NCI-H2029 (cell line): ENCODE results near the gene OR6B3.
A peak's percentile ranks its signal among the peaks of the same experiment; 100 is the strongest.

ENCODE experiments used
- DNase-seq: peaks from one replicate; lab custom pipeline; 2025; lab: John Stamatoyannopoulos, UW

OR6B3 gene

GRCh38 chr2:240043279-240043989 is 9.9 kb downstream of the OR6B3 start:
- DNase-seq: no peak

- no peak for DNase-seq
Measured at GRCh38 chr2:240042740-240043139, 10.6 kb downstream of the OR6B3 start.

- no peak for DNase-seq
Measured at GRCh38 chr2:240041363-240041762, 12.0 kb downstream of the OR6B3 start.

- DNase-seq: no peak
Measured at GRCh38 chr2:240037358-240037757, 16.0 kb downstream of the OR6B3 start.

- DNase-seq: no peak
Measured at GRCh38 chr2:240033330-240033678, 20.0 kb downstream of the OR6B3 start.

GRCh38 chr2:240032406-240033329 is 20.7 kb downstream of the OR6B3 start:
- DNase-seq: no peak

GRCh38 chr2:240030379-240031094 is 22.8 kb downstream of the OR6B3 start, which contains the start of gene OR6B2:
Gene OR6B2, minus strand, starts transcription at chr2:240030429. Its CDS starts 0 bp downstream, at chr2:240030429.
- no peak for DNase-seq

- DNase-seq: no peak
Measured at GRCh38 chr2:240024766-240025165, 28.6 kb downstream of the OR6B3 start.

- no peak for DNase-seq
Measured at GRCh38 chr2:240023792-240024191, 29.5 kb downstream of the OR6B3 start.

- peak; percentile 33 for DNase-seq
Measured at GRCh38 chr2:240021488-240022104, 31.7 kb downstream of the OR6B3 start.

- no peak for DNase-seq
Measured at GRCh38 chr2:240018071-240018750, 35.1 kb downstream of the OR6B3 start.

- DNase-seq: no peak
Measured at GRCh38 chr2:240014327-240014726, 39.0 kb downstream of the OR6B3 start.

GRCh38 chr2:240013343-240013742 is 40.0 kb downstream of the OR6B3 start:
- DNase-seq: no peak

GRCh38 chr2:240002983-240003382 is 50.3 kb downstream of the OR6B3 start:
- no peak for DNase-seq

- DNase-seq: no peak
Measured at GRCh38 chr2:240000671-240001070, 52.6 kb downstream of the OR6B3 start.

- DNase-seq: no peak
Measured at GRCh38 chr2:239997686-239998409, 55.5 kb downstream of the OR6B3 start.
